ENCODE measurements around the gene WDR27.

Gene WDR27

GRCh38 chr6:169495601-169496000 is 206.2 kb downstream of the WDR27 start:
- Histone ChIP-seq H3K4me3 (ENCODE audit: low read length) (no peak overlapping the region), H3K27me3 (ENCODE audit: insufficient read depth, low read length) (no peaks in the 10 kb centered on the region), H3K36me3 (ENCODE audit: insufficient read depth, low read length) (no peaks in the 10 kb centered on the region), H3K9me3 (ENCODE audit: insufficient read depth, low read depth, low read length) (no peaks in the 10 kb centered on the region), H3K9ac (ENCODE audit: low read depth, low read length) (no peak overlapping the region), H3K4me1 (ENCODE audit: insufficient read depth, low read length) (no peaks in the 10 kb centered on the region), H3K27ac (ENCODE audit: low read depth, low read length) (no peak overlapping the region)

GRCh38 chr6:169494038-169494437 is 207.8 kb downstream of the WDR27 start:
- Histone ChIP-seq H3K36me3 (ENCODE audit: insufficient read depth, low read length) (no peaks in the 10 kb centered on the region), H3K9ac (ENCODE audit: low read depth, low read length) (no peak overlapping the region), H3K4me1 (ENCODE audit: insufficient read depth, low read length) (no peaks in the 10 kb centered on the region), H3K27me3 (ENCODE audit: insufficient read depth, low read length) (no peaks in the 10 kb centered on the region), H3K4me3 (ENCODE audit: low read length) (no peak overlapping the region), H3K27ac (ENCODE audit: low read depth, low read length) (no peak overlapping the region), H3K9me3 (ENCODE audit: insufficient read depth, low read depth, low read length) (no peaks in the 10 kb centered on the region)
- WGBS, result 92% methylated on average over 3 of the region's 3 CpGs

GRCh38 chr6:169491482-169491881 is 210.3 kb downstream of the WDR27 start:
- Histone ChIP-seq H3K27me3 (ENCODE audit: insufficient read depth, low read length) (no peaks in the 10 kb centered on the region), H3K36me3 (ENCODE audit: insufficient read depth, low read length) (no peaks in the 10 kb centered on the region), H3K4me1 (ENCODE audit: insufficient read depth, low read length) (no peaks in the 10 kb centered on the region), H3K4me3 (ENCODE audit: low read length) (no peak overlapping the region), H3K27ac (ENCODE audit: low read depth, low read length) (no peak overlapping the region), H3K9ac (ENCODE audit: low read depth, low read length) (no peak overlapping the region), H3K9me3 (ENCODE audit: insufficient read depth, low read depth, low read length) (no peaks in the 10 kb centered on the region)
- 90% methylated on average over 1 of the region's 1 CpG for WGBS

- no peaks in the 10 kb centered on the region for H3K4me1 ChIP-seq (ENCODE audit: insufficient read depth, low read length)
- no peaks in the 10 kb centered on the region for H3K36me3 ChIP-seq (ENCODE audit: insufficient read depth, low read length)
- H3K9ac ChIP-seq (ENCODE audit: low read depth, low read length), result no peak overlapping the region
- H3K27ac ChIP-seq (ENCODE audit: low read depth, low read length), result no peak overlapping the region
- H3K27me3 ChIP-seq (ENCODE audit: insufficient read depth, low read length), result no peaks in the 10 kb centered on the region
- no peaks in the 10 kb centered on the region for H3K9me3 ChIP-seq (ENCODE audit: insufficient read depth, low read depth, low read length)
- 91% methylated on average over 5 of the region's 5 CpGs for WGBS
- H3K4me3 ChIP-seq (ENCODE audit: low read length), result no peak overlapping the region
Measured at GRCh38 chr6:169490830-169491229, 211.0 kb downstream of the WDR27 start.

GRCh38 chr6:169490246-169490641 is 211.6 kb downstream of the WDR27 start:
- WGBS, result 92% methylated on average over 6 of the region's 6 CpGs

GRCh38 chr6:169489563-169490245 is 212.1 kb downstream of the WDR27 start:
- Histone ChIP-seq H3K4me3 (ENCODE audit: low read length) (no peak overlapping the region), H3K9me3 (ENCODE audit: insufficient read depth, low read depth, low read length) (0 out of 2 replicates have a peak, but pooled peaks cover 3% of the 10 kb centered on the region), H3K36me3 (ENCODE audit: insufficient read depth, low read length) (no peaks in the 10 kb centered on the region), H3K27me3 (ENCODE audit: insufficient read depth, low read length) (no peaks in the 10 kb centered on the region), H3K27ac (ENCODE audit: low read depth, low read length) (no peak overlapping the region), H3K4me1 (ENCODE audit: insufficient read depth, low read length) (no peaks in the 10 kb centered on the region), H3K9ac (ENCODE audit: low read depth, low read length) (no peak overlapping the region)
- WGBS, result 92% methylated on average over 8 of the region's 8 CpGs

More at GRCh38 chr6:169490246-169490641, 211.6 kb downstream of the WDR27 start:
- no peaks in the 10 kb centered on the region for H3K27me3 ChIP-seq (ENCODE audit: insufficient read depth, low read length)
- no peak overlapping the region for H3K4me3 ChIP-seq (ENCODE audit: low read length)
- no peaks in the 10 kb centered on the region for H3K4me1 ChIP-seq (ENCODE audit: insufficient read depth, low read length)
- H3K9ac ChIP-seq (ENCODE audit: low read depth, low read length), result no peak overlapping the region
- H3K9me3 ChIP-seq (ENCODE audit: insufficient read depth, low read depth, low read length), result no peaks in the 10 kb centered on the region
- H3K36me3 ChIP-seq (ENCODE audit: insufficient read depth, low read length), result no peaks in the 10 kb centered on the region
- H3K27ac ChIP-seq (ENCODE audit: low read depth, low read length), result no peak overlapping the region

GRCh38 chr6:169487579-169488436 is 214.0 kb downstream of the WDR27 start:
- H3K4me3 ChIP-seq (ENCODE audit: low read length), result no peak overlapping the region
- no peaks in the 10 kb centered on the region for H3K36me3 ChIP-seq (ENCODE audit: insufficient read depth, low read length)
- H3K9me3 ChIP-seq (ENCODE audit: insufficient read depth, low read depth, low read length), result peaks cover 15% of the 10 kb centered on the region
- no peak overlapping the region for H3K9ac ChIP-seq (ENCODE audit: low read depth, low read length)
- no peaks in the 10 kb centered on the region for H3K4me1 ChIP-seq (ENCODE audit: insufficient read depth, low read length)
- no peak overlapping the region for H3K27ac ChIP-seq (ENCODE audit: low read depth, low read length)
- 91% methylated on average over 5 of the region's 5 CpGs for WGBS
- no peaks in the 10 kb centered on the region for H3K27me3 ChIP-seq (ENCODE audit: insufficient read depth, low read length)

- 96% methylated on average over 34 of the region's 34 CpGs for WGBS
- H3K9ac ChIP-seq (ENCODE audit: low read depth, low read length), result no peak overlapping the region
- H3K4me1 ChIP-seq (ENCODE audit: insufficient read depth, low read length), result no peaks in the 10 kb centered on the region
- H3K9me3 ChIP-seq (ENCODE audit: insufficient read depth, low read depth, low read length), result peaks cover 67% of the 10 kb centered on the region
- no peak overlapping the region for H3K4me3 ChIP-seq (ENCODE audit: low read length)
- no peak overlapping the region for H3K27ac ChIP-seq (ENCODE audit: low read depth, low read length)
- H3K36me3 ChIP-seq (ENCODE audit: insufficient read depth, low read length), result no peaks in the 10 kb centered on the region; the same call in 1 of the 2 replicates
- no peaks in the 10 kb centered on the region for H3K27me3 ChIP-seq (ENCODE audit: insufficient read depth, low read length)
Measured at GRCh38 chr6:169479783-169480495, 221.9 kb downstream of the WDR27 start.

- Histone ChIP-seq H3K4me3 (ENCODE audit: low read length) (no peak overlapping the region), H3K27me3 (ENCODE audit: insufficient read depth, low read length) (no peaks in the 10 kb centered on the region), H3K4me1 (ENCODE audit: insufficient read depth, low read length) (no peaks in the 10 kb centered on the region), H3K27ac (ENCODE audit: low read depth, low read length) (no peak overlapping the region), H3K36me3 (ENCODE audit: insufficient read depth, low read length) (no peaks in the 10 kb centered on the region), H3K9me3 (ENCODE audit: insufficient read depth, low read depth, low read length) (peaks cover 74% of the 10 kb centered on the region), H3K9ac (ENCODE audit: low read depth, low read length) (no peak overlapping the region)
- no CpG with 5 or more reads among the region's 1 CpG for WGBS
Measured at GRCh38 chr6:169474362-169474761, 227.5 kb downstream of the WDR27 start.

GRCh38 chr6:169473663-169474062 is 228.2 kb downstream of the WDR27 start:
- no peaks in the 10 kb centered on the region for H3K27me3 ChIP-seq (ENCODE audit: insufficient read depth, low read length)
- H3K4me1 ChIP-seq (ENCODE audit: insufficient read depth, low read length), result no peaks in the 10 kb centered on the region
- H3K9ac ChIP-seq (ENCODE audit: low read depth, low read length), result no peak overlapping the region
- H3K27ac ChIP-seq (ENCODE audit: low read depth, low read length), result no peak overlapping the region
- 100% methylated on average over 1 of the region's 1 CpG for WGBS
- H3K4me3 ChIP-seq (ENCODE audit: low read length), result no peak overlapping the region
- no peaks in the 10 kb centered on the region for H3K36me3 ChIP-seq (ENCODE audit: insufficient read depth, low read length)
- peaks cover 72% of the 10 kb centered on the region for H3K9me3 ChIP-seq (ENCODE audit: insufficient read depth, low read depth, low read length)

- Histone ChIP-seq H3K27me3 (ENCODE audit: insufficient read depth, low read length) (no peaks in the 10 kb centered on the region), H3K4me1 (ENCODE audit: insufficient read depth, low read length) (no peaks in the 10 kb centered on the region), H3K36me3 (ENCODE audit: insufficient read depth, low read length) (no peaks in the 10 kb centered on the region), H3K9ac (ENCODE audit: low read depth, low read length) (no peak overlapping the region), H3K9me3 (ENCODE audit: insufficient read depth, low read depth, low read length) (peaks cover 68% of the 10 kb centered on the region), H3K4me3 (ENCODE audit: low read length) (no peak overlapping the region), H3K27ac (ENCODE audit: low read depth, low read length) (no peak overlapping the region)
- 98% methylated on average over 3 of the region's 3 CpGs for WGBS
Measured at GRCh38 chr6:169472786-169473416, 228.9 kb downstream of the WDR27 start.
